B cell (primary cell): ENCODE measurements around the gene DENND4C. TPM values are rescaled to one million over a fixed set of nuclear protein-coding genes. Genes with fewer than 3 reads are reported as not detected.

Source experiments
- ATAC-seq: fragments of 200-7000 bp; cut with Tn5 transposase; one replicate; pipeline ENCODE4 v1.10.0; 2021; ENCODE audit warnings: low read depth, mild to moderate bottlenecking, moderate number of reproducible peaks, moderate library complexity
- CTCF ChIA-PET: fragments of 350-600 bp; sonication (Branson Sonifier 250); formaldehyde crosslinking; loops from one replicate; lab custom pipeline; 2021; ENCODE audit warnings: antibody characterized with exemption, inconsistent platforms; lab: Charles Lee
- POLR2A ChIA-PET: fragments of 350-600 bp; sonication (Branson Sonifier 250); formaldehyde crosslinking; loops from one replicate; lab custom pipeline; 2021; ENCODE audit warnings: antibody characterized with exemption; lab: Charles Lee
- DNase-seq: peaks from one replicate; pipeline ENCODE4 v3.0.0; 2013
- H2AFZ ChIP-seq: 2 replicates; pipeline ENCODE4 v1.6.1; 2012; ENCODE audit warnings: mild to moderate bottlenecking, low read depth, low read length; ENCODE audit not compliant: insufficient read depth, poor library complexity, severe bottlenecking
- H3K27ac ChIP-seq, 2 donors: 1 replicate in 1 of 2; 2 replicates in 1 of 2; pipeline ENCODE4 v1.5.1; 2012 to 2013; ENCODE audit warnings: low read length in 2 of 2, mild to moderate bottlenecking in 2 of 2, moderate library complexity in 1 of 2
- H3K27me3 ChIP-seq, 4 experiments: fragments of 200-600 bp in 1 of 4; sonication (generic) in 1 of 4; replicated peaks in 1 of 4; 1 replicate in 2 of 4; 2 replicates in 2 of 4; pipeline versions ENCODE4 v1.6.1 to v1.7.0; 2013 to 2016; ENCODE audit warnings: low read length in 3 of 4, mild to moderate bottlenecking in 2 of 4, mixed read lengths in 1 of 4, moderate library complexity in 1 of 4; ENCODE audit not compliant: insufficient read depth in 4 of 4, control insufficient read depth in 3 of 4; ENCODE audit errors: control extremely low read depth in 1 of 4
- H3K36me3 ChIP-seq, 2 experiments: replicated peaks in 1 of 2; 1 replicate in 1 of 2; 2 replicates in 1 of 2; pipeline versions ENCODE4 v1.6.1 to v1.7.1; 2013; ENCODE audit warnings: low read length in 1 of 2; ENCODE audit not compliant: insufficient read depth in 2 of 2, control insufficient read depth in 1 of 2; ENCODE audit errors: control extremely low read depth in 1 of 2, extremely low read depth in 1 of 2
- H3K4me1 ChIP-seq, 2 donors: fragments of 200-600 bp in 1 of 2; sonication (generic) in 1 of 2; 1 replicate in 1 of 2; 2 replicates in 1 of 2; pipeline versions ENCODE4 v1.5.1 to v1.6.1; 2013 to 2017; ENCODE audit warnings: low read length in 2 of 2; ENCODE audit not compliant: control insufficient read depth in 2 of 2, insufficient read depth in 2 of 2
- H3K4me2 ChIP-seq: replicated peaks from 2 replicates; pipeline ENCODE3; 2012; ENCODE audit warnings: mild to moderate bottlenecking, low read depth, low read length; ENCODE audit not compliant: poor library complexity, severe bottlenecking
- H3K4me3 ChIP-seq, 5 experiments: fragments of 200-600 bp in 1 of 5; sonication (generic) in 1 of 5; 1 replicate in 3 of 5; 2 replicates in 2 of 5; pipeline versions ENCODE4 v1.5.1 to v1.7.0; 2011 to 2016; ENCODE audit warnings: low read length in 4 of 5, mild to moderate bottlenecking in 4 of 5, low read depth in 2 of 5, control low read depth in 1 of 5, moderate library complexity in 1 of 5; ENCODE audit not compliant: insufficient read depth in 1 of 5; ENCODE audit errors: control extremely low read depth in 1 of 5, extremely low read depth in 1 of 5
- H3K79me2 ChIP-seq: fragments of 200-600 bp; sonication (generic); one replicate; pipeline ENCODE4 v1.6.0; 2016; ENCODE audit warnings: low read length; ENCODE audit not compliant: control insufficient read depth, insufficient read depth
- H3K9ac ChIP-seq: fragments of 200-600 bp; sonication (generic); 2 replicates; pipeline ENCODE4 v1.6.1; 2017; ENCODE audit warnings: mild to moderate bottlenecking, low read length, moderate library complexity
- H3K9me3 ChIP-seq, 3 donors: one replicate each; pipeline versions ENCODE4 v1.6.1 to v1.7.1; 2013; ENCODE audit warnings: low read length in 2 of 3; ENCODE audit not compliant: control insufficient read depth in 2 of 3, insufficient read depth in 1 of 3; ENCODE audit errors: control extremely low read depth in 1 of 3
- H4K20me1 ChIP-seq: 2 replicates; pipeline ENCODE4 v1.6.0; 2012; ENCODE audit warnings: mild to moderate bottlenecking, low read length; ENCODE audit not compliant: insufficient read depth, control insufficient read depth, poor library complexity, severe bottlenecking
- H3K27ac Mint-ChIP-seq: one replicate; pipeline ENCODE4 v1.8.0; 2021; ENCODE audit warnings: mixed read lengths
- H3K27me3 Mint-ChIP-seq: one replicate; pipeline ENCODE4 v1.8.0; 2021; ENCODE audit warnings: mixed read lengths
- H3K4me1 Mint-ChIP-seq: one replicate; pipeline ENCODE4 v1.8.0; 2021; ENCODE audit warnings: mixed read lengths
- H3K4me3 Mint-ChIP-seq: one replicate; pipeline ENCODE4 v1.8.0; 2021; ENCODE audit warnings: mixed read lengths
- H3K9me3 Mint-ChIP-seq: one replicate; pipeline ENCODE4 v1.8.0; 2022; ENCODE audit warnings: mixed read lengths; ENCODE audit not compliant: insufficient read depth
- EZH2 ChIP-seq: IDR thresholded peaks from 2 replicates; pipeline ENCODE4 v1.6.1; 2012; ENCODE audit warnings: borderline replicate concordance, low read depth, mild to moderate bottlenecking, moderate library complexity, low read length; ENCODE audit not compliant: insufficient read depth, poor library complexity, severe bottlenecking
- WGBS: methylation state at CpG from one replicate; pipeline ENCODE4 v1.1.5; 2013; ENCODE audit warnings: missing lambda C conversion rate; ENCODE audit not compliant: insufficient coverage; 5-methylcytosine and 5-hydroxymethylcytosine counted together
- intact Hi-C: fragments of 100-400 bp; cut with micrococcal nuclease; formaldehyde crosslinking; loops from one replicate; pipeline ENCODE4 v1.10.0; 2022
- polyA plus RNA-seq: library from polyadenylated mRNA; depleted of rRNA; stranded (reverse); fragments of >200 nt; gene quantifications from 2 replicates; pipeline ENCODE4 v1.2.3, GENCODE V29; 2012
- total RNA-seq, 2 donors: library from RNA; stranded (reverse); fragments of 120-200 nt in 1 of 2; gene quantifications; 1 replicate in 1 of 2; 2 replicates in 1 of 2; pipeline versions ENCODE4 v1.2.3 to v1.2.4, GENCODE V29; 2013 to 2022
- TF ChIP-seq, protein P1 (sequence below): fragments of 200-600 bp; IDR thresholded peaks from one replicate; pipeline ENCODE4 v1.8.0; 2022; ENCODE audit warnings: antibody characterized with exemption, mild to moderate bottlenecking

The DENND4C gene
- total and polyA plus RNA-seq, 2 donors (not counting 1 experiment from before 2014, with no cell fraction given), result 9.9 to 52.4 TPM

- POLR2A ChIA-PET, result interaction anchor here (0.8 to 2.3 kb wide), 7 partner anchors 9 to 331 kb away, joined by 3 to 12 read pairs (median 5); partner anchors contain the start of genes ACER2, DENND4C and RRAGA
- no peaks in the 10 kb centered on the region for H3K79me2 ChIP-seq
- H3K27me3 ChIP-seq, result no peaks in the 10 kb centered on the region
- peak overlapping the region; percentile 83 for H3K9ac ChIP-seq
- peak overlapping the region; percentile 88 for H2AFZ ChIP-seq
- peaks cover 8% of the 10 kb centered on the region for H4K20me1 ChIP-seq
- peaks cover 19 to 20% of the 10 kb centered on the region in 2 donors for H3K4me1 ChIP-seq
- WGBS, result under 1% methylated on average over 30 of the region's 30 CpGs
- H3K27ac ChIP-seq, result peak overlapping the region; percentile 87 to 93
- peak overlapping the region; percentile 98 for H3K27ac Mint-ChIP-seq
- H3K36me3 ChIP-seq, result peaks cover 18 to 45% of the 10 kb centered on the region in 2 experiments
- H3K4me1 Mint-ChIP-seq, result peaks cover 40% of the 10 kb centered on the region
- no peak for DNase-seq
- peak; percentile 41 for ATAC-seq
- intact Hi-C loops, result loop anchor here (1.0 to 2.0 kb wide), 6 partner anchors 29 to 330 kb away; partner anchors contain the start of genes DENND4C, HAUS6, PLIN2 and RRAGA
- H3K4me2 ChIP-seq, result peak overlapping the region; percentile 69
- H3K27me3 Mint-ChIP-seq, result no peaks in the 10 kb centered on the region
- H3K9me3 ChIP-seq, result no peaks in the 10 kb centered on the region
- CTCF ChIA-PET, result interaction anchor here (1.1 to 2.0 kb wide), 4 partner anchors 9 to 206 kb away, joined by 3 to 10 read pairs (median 4); no protein-coding TSS in a partner anchor
- TF ChIP-seq, protein P1, sequence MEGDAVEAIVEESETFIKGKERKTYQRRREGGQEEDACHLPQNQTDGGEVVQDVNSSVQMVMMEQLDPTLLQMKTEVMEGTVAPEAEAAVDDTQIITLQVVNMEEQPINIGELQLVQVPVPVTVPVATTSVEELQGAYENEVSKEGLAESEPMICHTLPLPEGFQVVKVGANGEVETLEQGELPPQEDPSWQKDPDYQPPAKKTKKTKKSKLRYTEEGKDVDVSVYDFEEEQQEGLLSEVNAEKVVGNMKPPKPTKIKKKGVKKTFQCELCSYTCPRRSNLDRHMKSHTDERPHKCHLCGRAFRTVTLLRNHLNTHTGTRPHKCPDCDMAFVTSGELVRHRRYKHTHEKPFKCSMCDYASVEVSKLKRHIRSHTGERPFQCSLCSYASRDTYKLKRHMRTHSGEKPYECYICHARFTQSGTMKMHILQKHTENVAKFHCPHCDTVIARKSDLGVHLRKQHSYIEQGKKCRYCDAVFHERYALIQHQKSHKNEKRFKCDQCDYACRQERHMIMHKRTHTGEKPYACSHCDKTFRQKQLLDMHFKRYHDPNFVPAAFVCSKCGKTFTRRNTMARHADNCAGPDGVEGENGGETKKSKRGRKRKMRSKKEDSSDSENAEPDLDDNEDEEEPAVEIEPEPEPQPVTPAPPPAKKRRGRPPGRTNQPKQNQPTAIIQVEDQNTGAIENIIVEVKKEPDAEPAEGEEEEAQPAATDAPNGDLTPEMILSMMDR, result no peak
- TF ChIP-seq EZH2, result no peak
- H3K4me3 ChIP-seq, result peak overlapping the region; percentile 66 to 84 (median 81)
- H3K4me3 Mint-ChIP-seq, result peak overlapping the region; percentile 98
- peaks cover 2% of the 10 kb centered on the region for H3K9me3 Mint-ChIP-seq
Observed at GRCh38 chr9:19379697-19380046, 149.2 kb downstream of the DENND4C start.

GRCh38 chr9:19380826-19381075, 150.3 kb downstream of the DENND4C start:
- no peak for DNase-seq
- peak overlapping the region; percentile 87 to 93 for H3K27ac ChIP-seq
- Mint-ChIP-seq H3K27me3 (no peaks in the 10 kb centered on the region), H3K4me1 (peaks cover 40% of the 10 kb centered on the region), H3K9me3 (peaks cover 2% of the 10 kb centered on the region), H3K27ac (peak overlapping the region; percentile 98), H3K4me3 (peak overlapping the region; percentile 98)
- H4K20me1 ChIP-seq, result peaks cover 8% of the 10 kb centered on the region
- intact Hi-C loops, result loop anchor here (1.0 to 2.0 kb wide), 5 partner anchors 28 to 331 kb away; partner anchors contain the start of genes DENND4C, HAUS6, PLIN2 and RRAGA
- H3K9ac ChIP-seq, result peak overlapping the region; percentile 83
- ChIA-PET CTCF (no interaction called here), POLR2A (interaction anchor here (1.3 to 2.3 kb wide), 2 partner anchors 150 to 252 kb away, joined by 4 to 12 read pairs; partner anchors contain the start of gene DENND4C)
- ATAC-seq, result no peak
- H2AFZ ChIP-seq, result peak overlapping the region; percentile 88
- TF ChIP-seq, protein P1, result no peak
- no peak for TF ChIP-seq EZH2
- peaks cover 12 to 35% of the 10 kb centered on the region in 2 experiments for H3K36me3 ChIP-seq
- H3K9me3 ChIP-seq, result no peaks in the 10 kb centered on the region
- no peaks in the 10 kb centered on the region for H3K27me3 ChIP-seq
- WGBS, result 57% methylated on average over 4 of the region's 6 CpGs
- H3K4me3 ChIP-seq, result peak overlapping the region; percentile 66 to 84 (median 81)
- H3K4me1 ChIP-seq, result peaks cover 19 to 20% of the 10 kb centered on the region in 2 donors
- H3K4me2 ChIP-seq, result peak overlapping the region; percentile 69
- H3K79me2 ChIP-seq, result no peaks in the 10 kb centered on the region
